NCI-H1092 treated with DMSO at 0.1 percent for 48 hours (cell line): ENCODE measurements around the gene FIGN.
A peak's percentile ranks its signal among the peaks of the same experiment; 100 is the strongest.

Experiments
- DNase-seq: peaks from one replicate; lab custom pipeline; 2025; lab: John Stamatoyannopoulos, UW

FIGN gene

GRCh38 chr2:163735685-163736432, at the start of gene FIGN:
Gene FIGN (minus strand): TSS chr2:163736008. CDS start chr2:163734927, 1,081 bp downstream.
- DNase-seq = peak; percentile 85

GRCh38 chr2:163785162-163785561, 49.4 kb upstream of the FIGN start:
- DNase-seq = no peak

GRCh38 chr2:163779970-163780597, 44.3 kb upstream of the FIGN start:
- peak; percentile 5 for DNase-seq

- no peak for DNase-seq
Measured at GRCh38 chr2:163778045-163778781, 42.4 kb upstream of the FIGN start.

GRCh38 chr2:163775304-163775703, 39.5 kb upstream of the FIGN start:
- no peak for DNase-seq

- no peak for DNase-seq
Measured at GRCh38 chr2:163774862-163775261, 39.1 kb upstream of the FIGN start.

GRCh38 chr2:163773276-163773675, 37.5 kb upstream of the FIGN start:
- DNase-seq = no peak

GRCh38 chr2:163771596-163771995, 35.8 kb upstream of the FIGN start:
- no peak for DNase-seq

GRCh38 chr2:163768881-163769695, 33.3 kb upstream of the FIGN start:
- DNase-seq = no peak

- no peak for DNase-seq
Measured at GRCh38 chr2:163767097-163767496, 31.3 kb upstream of the FIGN start.

GRCh38 chr2:163764566-163764965, 28.8 kb upstream of the FIGN start:
- no peak for DNase-seq

GRCh38 chr2:163759013-163759412, 23.2 kb upstream of the FIGN start:
- no peak for DNase-seq

GRCh38 chr2:163757814-163758213, 22.0 kb upstream of the FIGN start:
- no peak for DNase-seq

- no peak for DNase-seq
Measured at GRCh38 chr2:163756588-163756987, 20.8 kb upstream of the FIGN start.

GRCh38 chr2:163755366-163755765, 19.6 kb upstream of the FIGN start:
- no peak for DNase-seq

GRCh38 chr2:163753726-163754125, 17.9 kb upstream of the FIGN start:
- no peak for DNase-seq

GRCh38 chr2:163752267-163752666, 16.5 kb upstream of the FIGN start:
- DNase-seq = no peak

GRCh38 chr2:163751696-163752095, 15.9 kb upstream of the FIGN start:
- no peak for DNase-seq

- no peak for DNase-seq
Measured at GRCh38 chr2:163748420-163748819, 12.6 kb upstream of the FIGN start.

GRCh38 chr2:163741435-163741834, 5.6 kb upstream of the FIGN start:
- no peak for DNase-seq

- no peak for DNase-seq
Measured at GRCh38 chr2:163737563-163737962, 1.8 kb upstream of the FIGN start.

GRCh38 chr2:163737190-163737439, 1.3 kb upstream of the FIGN start:
- no peak for DNase-seq
